Stimulated activated CD4-positive, alpha-beta T cell treated with anti-CD3 and anti-CD28 coated beads, Interleukin-12 subunit alpha, Interleukin-12 subunit beta, amount 100 ng/mL, for 24 hours (primary cell): ENCODE results near the gene FHL1.
"Not testable (repeated sequence)": the region's sequence is repeated elsewhere in the genome, so short reads cannot be mapped to it uniquely, and the experiment has no call there.

Experiments used
- DNase-seq, 2 experiments: peaks; one replicate each; pipeline ENCODE4 v3.0.0-alpha.2; 2020; ENCODE audit warnings: low read depth in 2 of 2

The FHL1 gene

GRCh38 chrX:136147315-136147901 is at the start of gene FHL1:
TSS of gene FHL1 (plus strand) at chrX:136147533.
- peak; percentile 1 to 34 for DNase-seq

- no peak for DNase-seq
Measured at GRCh38 chrX:136097871-136098805, 49.2 kb upstream of the FHL1 start.

- DNase-seq = no peak
Measured at GRCh38 chrX:136104936-136105335, 42.4 kb upstream of the FHL1 start.

- no peak for DNase-seq
Measured at GRCh38 chrX:136106920-136107528, 40.3 kb upstream of the FHL1 start.

GRCh38 chrX:136108905-136109304 is 38.4 kb upstream of the FHL1 start:
- DNase-seq = not testable (repeated sequence)

GRCh38 chrX:136112286-136112685 is 35.0 kb upstream of the FHL1 start:
- no peak for DNase-seq

GRCh38 chrX:136112778-136113177 is 34.6 kb upstream of the FHL1 start:
- DNase-seq = no peak

- DNase-seq = no peak
Measured at GRCh38 chrX:136115126-136115903, 32.0 kb upstream of the FHL1 start.

GRCh38 chrX:136115904-136116297 is 31.4 kb upstream of the FHL1 start:
- DNase-seq = no peak

GRCh38 chrX:136121788-136122187 is 25.5 kb upstream of the FHL1 start:
- DNase-seq = no peak

GRCh38 chrX:136122207-136122606 is 25.1 kb upstream of the FHL1 start:
- DNase-seq = no peak

GRCh38 chrX:136125106-136125505 is 22.2 kb upstream of the FHL1 start:
- DNase-seq = no peak

- no peak for DNase-seq
Measured at GRCh38 chrX:136126371-136126770, 21.0 kb upstream of the FHL1 start.

GRCh38 chrX:136126872-136127406 is 20.4 kb upstream of the FHL1 start:
- no peak for DNase-seq

- DNase-seq = no peak
Measured at GRCh38 chrX:136128743-136129142, 18.6 kb upstream of the FHL1 start.

- no peak for DNase-seq
Measured at GRCh38 chrX:136130931-136131833, 16.2 kb upstream of the FHL1 start.

GRCh38 chrX:136138939-136139338 is 8.4 kb upstream of the FHL1 start:
- no peak for DNase-seq

- DNase-seq = no peak
Measured at GRCh38 chrX:136141569-136141968, 5.8 kb upstream of the FHL1 start.

- no peak for DNase-seq
Measured at GRCh38 chrX:136142592-136142991, 4.7 kb upstream of the FHL1 start.

GRCh38 chrX:136143711-136144110 is 3.6 kb upstream of the FHL1 start:
- no peak for DNase-seq
